NK-92 (cell line): Measurements from ENCODE around the gene BMF.
A peak's percentile ranks its signal among the peaks of the same experiment; 100 is the strongest.

ENCODE experiments used
- DNase-seq: peaks from one replicate; lab custom pipeline; 2025; ENCODE audit not compliant: unreplicated experiment; lab: John Stamatoyannopoulos, UW

Gene BMF

GRCh38 chr15:40050788-40051470, 57.8 kb downstream of the BMF start:
- DNase-seq = no peak

- DNase-seq = no peak
Observed at GRCh38 chr15:40048926-40049475, 59.7 kb downstream of the BMF start.

- DNase-seq = no peak
Observed at GRCh38 chr15:40048211-40048792, 60.4 kb downstream of the BMF start.

- DNase-seq = no peak
Observed at GRCh38 chr15:40047415-40048210, 61.1 kb downstream of the BMF start.

GRCh38 chr15:40046721-40047414, 61.8 kb downstream of the BMF start:
- DNase-seq = no peak

- no peak for DNase-seq
Observed at GRCh38 chr15:40045572-40046217, 63.0 kb downstream of the BMF start.

- no peak for DNase-seq
Observed at GRCh38 chr15:40044717-40045571, 63.7 kb downstream of the BMF start.

GRCh38 chr15:40043927-40044716, 64.6 kb downstream of the BMF start:
- no peak for DNase-seq

GRCh38 chr15:40042791-40043320, 65.8 kb downstream of the BMF start:
- DNase-seq = no peak

GRCh38 chr15:40040770-40041169, 67.9 kb downstream of the BMF start:
- no peak for DNase-seq

GRCh38 chr15:40040293-40040635, 68.4 kb downstream of the BMF start:
- DNase-seq = no peak

GRCh38 chr15:40038638-40039543, 69.8 kb downstream of the BMF start, which contains the start of gene SRP14:
SRP14 (minus strand) TSS chr15:40039181; CDS start chr15:40039116, 65 bp downstream.
- DNase-seq = peak; percentile 64

- DNase-seq = no peak
Observed at GRCh38 chr15:40038275-40038637, 70.4 kb downstream of the BMF start.
